ENCODE results near the gene LYPD6B. TPM values are rescaled to one million over a fixed set of nuclear protein-coding genes. Genes with fewer than 3 reads are reported as not detected.

LYPD6B gene
- total and polyA plus RNA-seq, 2 donors from 2014 or later, result 9.4 to 17.6 TPM

- Histone ChIP-seq H3K9ac (ENCODE audit: low read length in 3 of 3) (no peak overlapping the region), H3K36me3 (ENCODE audit: control insufficient read depth in 2 of 3, insufficient read depth in 3 of 3, low read length in 3 of 3) (peaks cover 0 to 2% (median 0%) of the 10 kb centered on the region in 3 donors), H3K27ac (ENCODE audit: low read depth in 2 of 2, low read length in 2 of 2) (no peak overlapping the region), H3K27me3 (ENCODE audit: control insufficient read depth, insufficient read depth, low read length) (no peaks in the 10 kb centered on the region), H3K4me1 (ENCODE audit: control insufficient read depth in 2 of 3, insufficient read depth in 2 of 3, low read depth in 1 of 3, low read length in 3 of 3) (no peaks in the 10 kb centered on the region), H3K9me3 (ENCODE audit: control insufficient read depth in 2 of 3, insufficient read depth in 1 of 3, low read length in 3 of 3) (no peaks in the 10 kb centered on the region), H3K4me3 (ENCODE audit: low read length in 3 of 3) (no peak overlapping the region)
- DNase-seq (no peak), FAIRE-seq (no peak)
- TF ChIP-seq CTCF (IDR thresholded peaks at IDR 0.05; ENCODE audit: borderline replicate concordance, extremely low read depth, insufficient read depth), result no peak
- intact Hi-C loops (cut with DNase I), result no loop called here
These were observed 175.4 kb downstream of the LYPD6B start for GRCh38 chr2:149213764-149214493.

GRCh38 chr2:149218497-149218896 lies 180.0 kb downstream of the LYPD6B start:
- TF ChIP-seq CTCF (IDR thresholded peaks at IDR 0.05; ENCODE audit: borderline replicate concordance, extremely low read depth, insufficient read depth), result no peak
- Histone ChIP-seq H3K9ac (ENCODE audit: low read length in 3 of 3) (no peak overlapping the region), H3K36me3 (ENCODE audit: control insufficient read depth in 2 of 3, insufficient read depth in 3 of 3, low read length in 3 of 3) (no peaks in the 10 kb centered on the region), H3K9me3 (ENCODE audit: control insufficient read depth in 2 of 3, insufficient read depth in 1 of 3, low read length in 3 of 3) (no peaks in the 10 kb centered on the region), H3K27me3 (ENCODE audit: control insufficient read depth, insufficient read depth, low read length) (no peaks in the 10 kb centered on the region), H3K27ac (ENCODE audit: low read depth in 2 of 2, low read length in 2 of 2) (no peak overlapping the region), H3K4me1 (ENCODE audit: control insufficient read depth in 2 of 3, insufficient read depth in 2 of 3, low read depth in 1 of 3, low read length in 3 of 3) (no peaks in the 10 kb centered on the region), H3K4me3 (ENCODE audit: low read length in 3 of 3) (no peak overlapping the region)
- DNase-seq (no peak), FAIRE-seq (no peak)
- intact Hi-C loops (cut with DNase I), result no loop called here

- Histone ChIP-seq H3K27ac (ENCODE audit: low read depth in 2 of 2, low read length in 2 of 2) (no peak overlapping the region), H3K27me3 (ENCODE audit: control insufficient read depth, insufficient read depth, low read length) (no peaks in the 10 kb centered on the region), H3K9ac (ENCODE audit: low read length in 3 of 3) (no peak overlapping the region), H3K9me3 (ENCODE audit: control insufficient read depth in 2 of 3, insufficient read depth in 1 of 3, low read length in 3 of 3) (no peaks in the 10 kb centered on the region), H3K4me1 (ENCODE audit: control insufficient read depth in 2 of 3, insufficient read depth in 2 of 3, low read depth in 1 of 3, low read length in 3 of 3) (no peaks in the 10 kb centered on the region), H3K4me3 (ENCODE audit: low read length in 3 of 3) (no peak overlapping the region), H3K36me3 (ENCODE audit: control insufficient read depth in 2 of 3, insufficient read depth in 3 of 3, low read length in 3 of 3) (no peaks in the 10 kb centered on the region)
- no peak for FAIRE-seq
- no peak for TF ChIP-seq CTCF (IDR thresholded peaks at IDR 0.05; ENCODE audit: borderline replicate concordance, extremely low read depth, insufficient read depth)
- intact Hi-C loops (cut with DNase I), result no loop called here
- DNase-seq, result no peak
These were observed 181.4 kb downstream of the LYPD6B start for GRCh38 chr2:149219856-149220255.

Measured in kidney (tissue), 14 donors.